Endothelial cell of umbilical vein (primary cell): ENCODE results near the gene CHD9. TPM values are rescaled to one million over a fixed set of nuclear protein-coding genes. Genes with fewer than 3 reads are reported as not detected.

Experiments used
- BruUV-seq: library from RNA; stranded (reverse); fragments of 400-500 nt; replicated peaks from 2 replicates; lab custom pipeline; 2021; lab: Mats Ljungman, UMichigan
- CTCF ChIA-PET: fragments of 300-600, 350-600 bp; sonication (Branson Sonifier 250); formaldehyde crosslinking; loops from one replicate; lab custom pipeline; 2021; ENCODE audit warnings: antibody characterized with exemption, inconsistent platforms; lab: Charles Lee
- POLR2A ChIA-PET: fragments of 300-600, 350-600 bp; sonication (Branson Sonifier 250); formaldehyde crosslinking; loops from one replicate; lab custom pipeline; 2021; ENCODE audit warnings: antibody characterized with exemption, inconsistent platforms; lab: Charles Lee
- DNase-seq: peaks from one replicate; pipeline ENCODE4 v3.0.0-alpha.2; 2011; ENCODE audit warnings: low read depth, low spot score
- FAIRE-seq: peaks from 2 replicates; lab custom pipeline; 2011; peaks lifted over from hg19 to GRCh38; lab: Jason Lieb, UNC
- H2AFZ ChIP-seq: 2 replicates; pipeline ENCODE4 v1.6.0; 2012; ENCODE audit warnings: low read depth, low read length, control low read depth, inconsistent platforms
- H3K27ac ChIP-seq: 2 replicates; pipeline ENCODE4 v1.5.1; 2011; ENCODE audit warnings: low read depth, mild to moderate bottlenecking, control low read depth, low read length, moderate library complexity; ENCODE audit not compliant: insufficient read depth
- H3K27me3 ChIP-seq, 2 experiments: 2 replicates each; pipeline versions ENCODE4 v1.6.0 to v1.6.1; 2011; ENCODE audit warnings: low read length in 2 of 2, mixed read lengths in 1 of 2; ENCODE audit not compliant: control insufficient read depth in 2 of 2, insufficient read depth in 2 of 2
- H3K36me3 ChIP-seq, 2 experiments: 2 replicates in 1 of 2; 3 replicates in 1 of 2; pipeline ENCODE4 v1.5.1; 2011; ENCODE audit warnings: low read length in 2 of 2, mild to moderate bottlenecking in 1 of 2, moderate library complexity in 1 of 2; ENCODE audit not compliant: control insufficient read depth in 2 of 2, insufficient read depth in 2 of 2; ENCODE audit errors: extremely low read depth in 1 of 2
- H3K4me1 ChIP-seq: 3 replicates; pipeline ENCODE4 v1.5.1; 2011; ENCODE audit warnings: mild to moderate bottlenecking, low read length; ENCODE audit not compliant: control insufficient read depth, insufficient read depth; ENCODE audit errors: extremely low read depth
- H3K4me2 ChIP-seq: 2 replicates; pipeline ENCODE4 v1.6.1; 2011; ENCODE audit warnings: low read length, control low read depth, mixed read lengths; ENCODE audit not compliant: insufficient read depth
- H3K4me3 ChIP-seq, 3 experiments: fragments of 200-600 bp in 1 of 3; sonication (generic), shearing (Covaris generic) in 1 of 3; replicated peaks in 1 of 3; 2 replicates each; pipeline ENCODE4 v1.5.1; 2011 to 2016; ENCODE audit warnings: control low read depth in 3 of 3, low read length in 3 of 3, mild to moderate bottlenecking in 2 of 3, inconsistent platforms in 1 of 3, low read depth in 1 of 3, moderate library complexity in 1 of 3; ENCODE audit not compliant: insufficient read depth in 1 of 3
- H3K79me2 ChIP-seq: 2 replicates; pipeline ENCODE4 v1.6.0; 2012; ENCODE audit warnings: low read length, inconsistent platforms; ENCODE audit not compliant: control insufficient read depth, insufficient read depth
- H3K9ac ChIP-seq: replicated peaks from 2 replicates; pipeline ENCODE3; 2011; ENCODE audit warnings: low read length, control low read depth; ENCODE audit not compliant: insufficient read depth; ENCODE audit errors: extremely low read depth
- H3K9me1 ChIP-seq: replicated peaks from 3 replicates; pipeline ENCODE4 v1.6.0; 2011; ENCODE audit warnings: mild to moderate bottlenecking, low read length; ENCODE audit not compliant: control insufficient read depth, insufficient read depth; ENCODE audit errors: extremely low read depth
- H3K9me3 ChIP-seq: replicated peaks from 2 replicates; pipeline ENCODE4 v1.5.1; 2012; ENCODE audit warnings: low read length, inconsistent platforms; ENCODE audit not compliant: control insufficient read depth, insufficient read depth
- H4K20me1 ChIP-seq: replicated peaks from 2 replicates; pipeline ENCODE3; 2011; ENCODE audit warnings: mild to moderate bottlenecking, low read length; ENCODE audit not compliant: control insufficient read depth, insufficient read depth; ENCODE audit errors: extremely low read depth
- CTCF ChIP-seq, 2 donors: IDR thresholded peaks; 1 replicate in 1 of 2; 2 replicates in 1 of 2; pipeline ENCODE4 v1.5.1; 2011; ENCODE audit warnings: low read length in 2 of 2, mild to moderate bottlenecking in 2 of 2, moderate library complexity in 2 of 2, control low read depth in 1 of 2, inconsistent platforms in 1 of 2, low read depth in 1 of 2; ENCODE audit not compliant: insufficient read depth in 1 of 2; ENCODE audit errors: extremely low read depth in 1 of 2
- EZH2 ChIP-seq: IDR thresholded peaks from 2 replicates; pipeline ENCODE4 v1.6.1; 2012; ENCODE audit warnings: borderline replicate concordance, low read depth, mild to moderate bottlenecking, moderate library complexity, low read length, inconsistent platforms; ENCODE audit not compliant: severe bottlenecking
- FOS ChIP-seq: IDR thresholded peaks from 2 replicates; pipeline ENCODE4 v1.6.1; 2011; ENCODE audit warnings: mild to moderate bottlenecking, low read length, moderate library complexity, borderline replicate concordance; ENCODE audit not compliant: insufficient read depth
- GATA2 ChIP-seq: IDR thresholded peaks from 2 replicates; pipeline ENCODE4 v1.7.0; 2011; ENCODE audit warnings: low read depth, mild to moderate bottlenecking, moderate library complexity, mixed read lengths, low read length; ENCODE audit not compliant: insufficient read length, insufficient read depth
- JUN ChIP-seq: IDR thresholded peaks from 2 replicates; pipeline ENCODE4 v1.6.1; 2011; ENCODE audit warnings: borderline replicate concordance, low read depth; ENCODE audit not compliant: insufficient read length, insufficient read depth
- MAX ChIP-seq: IDR thresholded peaks from 2 replicates; pipeline ENCODE4 v1.6.1; 2011; ENCODE audit not compliant: insufficient read depth, insufficient read length
- MYC ChIP-seq: IDR thresholded peaks from one replicate; pipeline ENCODE4 v1.6.1; 2011; ENCODE audit warnings: mild to moderate bottlenecking, low read depth, low read length
- POLR2A ChIP-seq: IDR thresholded peaks from 2 replicates; pipeline ENCODE4 v1.6.1; 2012; ENCODE audit warnings: low read depth, mild to moderate bottlenecking, control low read depth, low read length
- POLR2AphosphoS5 ChIP-seq: IDR thresholded peaks from 2 replicates; pipeline ENCODE4 v1.6.1; 2012; ENCODE audit warnings: low read depth, mild to moderate bottlenecking, control low read depth, low read length, moderate library complexity; ENCODE audit not compliant: insufficient read depth
- dilution Hi-C: fragments of 300-500 bp; cut with MboI; formaldehyde crosslinking; loops from one replicate; pipeline ENCODE4 v1.15.0; 2019; ENCODE audit warnings: low sequenced_read_pairs; ENCODE audit not compliant: extremely low pct_ligation_motif_present
- intact Hi-C: fragments of 100-400 bp; cut with micrococcal nuclease; formaldehyde crosslinking; loops from one replicate; pipeline ENCODE4 v1.10.0; 2022
- polyA plus RNA-seq, 4 experiments: library from polyadenylated mRNA; depleted of rRNA in 3 of 4; stranded (reverse) in 3 of 4; unstranded in 1 of 4; fragments of >200 nt; gene quantifications; 2 replicates each; pipeline versions ENCODE4 v1.2.1 to v1.2.3, GENCODE V29; 2011 to 2012; ENCODE audit warnings: missing spikeins in 1 of 4
- total RNA-seq: library from RNA; stranded (reverse); gene quantifications from 2 replicates; pipeline ENCODE4 v1.2.3, GENCODE V29; 2021

Gene CHD9
- total and polyA plus RNA-seq, 2 donors (not counting 3 experiments of a cell fraction or from before 2014, with no cell fraction given): 9.9 to 59.2 TPM

GRCh38 chr16:53281280-53281679, 226.5 kb downstream of the CHD9 start:
- dilution Hi-C loops: no loop called here
- no TSS peak for BruUV-seq
- H3K9ac ChIP-seq: no peak overlapping the region
- TF ChIP-seq FOS (no peak), MAX (no peak), MYC (no peak), POLR2A (no peak), JUN (no peak), GATA2 (no peak), POLR2AphosphoS5 (no peak), CTCF (IDR thresholded peaks at IDR 0.05; ENCODE audit: extremely low read depth in 1 of 2, insufficient read depth in 1 of 2, low read depth in 1 of 2, low read length in 2 of 2) (no peak), EZH2 (no peak)
- DNase-seq (no peak), FAIRE-seq (no peak)
- ChIA-PET POLR2A (no interaction called here), CTCF (interaction anchor here (0.9 to 3.1 kb wide), 4 partner anchors 13 to 259 kb away, joined by 3 to 37 read pairs (median 4); partner anchors contain the start of gene CHD9)
- H3K27me3 ChIP-seq: no peaks in the 10 kb centered on the region
- H3K4me2 ChIP-seq: no peak overlapping the region
- H3K79me2 ChIP-seq: no peaks in the 10 kb centered on the region
- H3K27ac ChIP-seq: no peak overlapping the region
- H3K9me1 ChIP-seq: no peaks in the 10 kb centered on the region
- peaks cover 11% of the 10 kb centered on the region for H3K4me1 ChIP-seq
- H3K4me3 ChIP-seq: no peak overlapping the region
- intact Hi-C loops: loop anchor here (5.0 kb wide), 1 partner anchor 304 kb away; no protein-coding TSS in a partner anchor
- H4K20me1 ChIP-seq: no peaks in the 10 kb centered on the region
- H2AFZ ChIP-seq: no peak overlapping the region
- peaks cover 3 to 14% of the 10 kb centered on the region in 2 experiments for H3K36me3 ChIP-seq
- H3K9me3 ChIP-seq: no peaks in the 10 kb centered on the region
